CD4-positive, alpha-beta T cell treated with Interferon gamma for 1 hour (primary cell): Measurements from ENCODE around the gene LCORL.
"Not testable (repeated sequence)": the region's sequence is repeated elsewhere in the genome, so short reads cannot be mapped to it uniquely, and the experiment has no call there.

ENCODE experiments used
- DNase-seq: peaks from one replicate; pipeline ENCODE4 v3.0.0-alpha.2; 2020

Gene LCORL

GRCh38 chr4:18021720-18022571 lies at the start of gene LCORL:
LCORL (minus strand) TSS chr4:18021755; CDS start chr4:18021751, 4 bp downstream.
- DNase-seq: peak; percentile 90

- DNase-seq: no peak
Measured at GRCh38 chr4:18069810-18070209, 48.3 kb upstream of the LCORL start.

- DNase-seq: no peak
Measured at GRCh38 chr4:18067031-18067430, 45.5 kb upstream of the LCORL start.

GRCh38 chr4:18063079-18063478 lies 41.5 kb upstream of the LCORL start:
- no peak for DNase-seq

GRCh38 chr4:18057821-18058533 lies 36.4 kb upstream of the LCORL start:
- no peak for DNase-seq

GRCh38 chr4:18056030-18056429 lies 34.5 kb upstream of the LCORL start:
- DNase-seq: no peak

GRCh38 chr4:18052158-18052557 lies 30.6 kb upstream of the LCORL start:
- no peak for DNase-seq

GRCh38 chr4:18051281-18051680 lies 29.7 kb upstream of the LCORL start:
- no peak for DNase-seq

GRCh38 chr4:18050448-18050847 lies 28.9 kb upstream of the LCORL start:
- DNase-seq: no peak

GRCh38 chr4:18049446-18049845 lies 27.9 kb upstream of the LCORL start:
- DNase-seq: no peak

GRCh38 chr4:18042754-18043153 lies 21.2 kb upstream of the LCORL start:
- no peak for DNase-seq

GRCh38 chr4:18042012-18042411 lies 20.5 kb upstream of the LCORL start:
- DNase-seq: no peak

- no peak for DNase-seq
Measured at GRCh38 chr4:18041114-18041513, 19.6 kb upstream of the LCORL start.

GRCh38 chr4:18039113-18039512 lies 17.6 kb upstream of the LCORL start:
- no peak for DNase-seq

GRCh38 chr4:18036369-18036768 lies 14.8 kb upstream of the LCORL start:
- DNase-seq: not testable (repeated sequence)

GRCh38 chr4:18034099-18034498 lies 12.5 kb upstream of the LCORL start:
- no peak for DNase-seq

GRCh38 chr4:18033111-18034085 lies 11.8 kb upstream of the LCORL start:
- DNase-seq: no peak

- DNase-seq: no peak
Measured at GRCh38 chr4:18025288-18025687, 3.7 kb upstream of the LCORL start.

- no peak for DNase-seq
Measured at GRCh38 chr4:18022572-18023050, 1.1 kb upstream of the LCORL start.

- DNase-seq: no peak
Measured at GRCh38 chr4:18021470-18021719, 160 bp downstream of the LCORL start.

GRCh38 chr4:18020671-18021469 lies 685 bp downstream of the LCORL start:
- DNase-seq: peak; percentile 60

- no peak for DNase-seq
Measured at GRCh38 chr4:18020145-18020670, 1.3 kb downstream of the LCORL start.
